Bronchial epithelial cell (primary cell): ENCODE results near the gene CCDC13. TPM values are rescaled to one million over a fixed set of nuclear protein-coding genes. Genes with fewer than 3 reads are reported as not detected.

Source experiments
- DNase-seq: peaks from one replicate; pipeline ENCODE4 v3.0.0-alpha.2; 2010; ENCODE audit warnings: low read depth
- FAIRE-seq: peaks from 2 replicates; lab custom pipeline; 2011; peaks lifted over from hg19 to GRCh38; lab: Jason Lieb, UNC
- H3K27me3 ChIP-seq: 2 replicates; pipeline ENCODE4 v1.5.1; 2011; ENCODE audit warnings: low read length; ENCODE audit not compliant: control insufficient read depth, insufficient read depth
- H3K36me3 ChIP-seq: 2 replicates; pipeline ENCODE4 v1.5.1; 2011; ENCODE audit warnings: low read length; ENCODE audit not compliant: control insufficient read depth, insufficient read depth
- H3K4me3 ChIP-seq: 2 replicates; pipeline ENCODE4 v1.5.1; 2011; ENCODE audit warnings: mild to moderate bottlenecking, low read depth, low read length, control low read depth
- CTCF ChIP-seq: IDR thresholded peaks from 2 replicates; pipeline ENCODE4 v1.5.1; 2011; ENCODE audit warnings: mild to moderate bottlenecking, moderate library complexity, low read length, control low read depth, inconsistent platforms; ENCODE audit not compliant: insufficient read depth, severe bottlenecking
- total RNA-seq: library from RNA; depleted of rRNA; stranded (reverse); fragments of >200 nt; gene quantifications from 2 replicates; pipeline ENCODE4 v1.2.1, GENCODE V29; 2014

Gene CCDC13
- total RNA-seq, 1 donor from 2014 or later: 1.6 TPM

- no peak for DNase-seq
- no peak overlapping the region for H3K4me3 ChIP-seq
- no peak for TF ChIP-seq CTCF
- peaks cover 1% of the 10 kb centered on the region for H3K36me3 ChIP-seq
- no peaks in the 10 kb centered on the region for H3K27me3 ChIP-seq
- no peak for FAIRE-seq
These were observed 28.7 kb upstream of the CCDC13 start for GRCh38 chr3:42801784-42802183.

- DNase-seq: no peak
- FAIRE-seq: no peak
- no peak for TF ChIP-seq CTCF
- H3K36me3 ChIP-seq: peaks cover 1% of the 10 kb centered on the region
- H3K4me3 ChIP-seq: no peak overlapping the region
- H3K27me3 ChIP-seq: no peaks in the 10 kb centered on the region
These were observed 28.1 kb upstream of the CCDC13 start for GRCh38 chr3:42801048-42801620.

GRCh38 chr3:42800251-42800650, 27.2 kb upstream of the CCDC13 start:
- TF ChIP-seq CTCF: no peak
- FAIRE-seq (no peak), DNase-seq (no peak)
- no peak overlapping the region for H3K4me3 ChIP-seq
- H3K27me3 ChIP-seq: no peaks in the 10 kb centered on the region
- H3K36me3 ChIP-seq: peaks cover 1% of the 10 kb centered on the region

GRCh38 chr3:42799376-42799775, 26.3 kb upstream of the CCDC13 start:
- Histone ChIP-seq H3K4me3 (no peak overlapping the region), H3K36me3 (peaks cover 1% of the 10 kb centered on the region), H3K27me3 (no peaks in the 10 kb centered on the region)
- TF ChIP-seq CTCF: no peak
- DNase-seq: no peak
- no peak for FAIRE-seq

GRCh38 chr3:42796332-42796885, 23.4 kb upstream of the CCDC13 start:
- FAIRE-seq: no peak
- no peak for TF ChIP-seq CTCF
- no peak for DNase-seq
- peaks cover 3% of the 10 kb centered on the region for H3K36me3 ChIP-seq
- no peaks in the 10 kb centered on the region for H3K27me3 ChIP-seq
- H3K4me3 ChIP-seq: no peak overlapping the region
